ENCODE measurements around the gene ZNF33A.
A peak's percentile ranks its signal among the peaks of the same experiment; 100 is the strongest.

ZNF33A gene

GRCh38 chr10:38010119-38010903 is at the start of gene ZNF33A:
Gene ZNF33A (plus strand): TSS chr10:38010675. CDS start chr10:38012342, 1,667 bp downstream.
- peak; percentile 94 for ATAC-seq (ENCODE audit: low read depth)
- TF ChIP-seq CTCF (IDR thresholded peaks at IDR 0.05; ENCODE audit: poor library complexity, severe bottlenecking), result no peak

GRCh38 chr10:37965006-37965405 is 45.5 kb upstream of the ZNF33A start:
- H3K27ac ChIP-seq (ENCODE audit: poor library complexity, severe bottlenecking), result no peak overlapping the region
- no peaks in the 10 kb centered on the region for H3K9me3 ChIP-seq (ENCODE audit: severe bottlenecking)
- H3K27me3 ChIP-seq (ENCODE audit: insufficient read depth, poor library complexity, severe bottlenecking), result no peaks in the 10 kb centered on the region
- no peak overlapping the region for H3K4me3 ChIP-seq (ENCODE audit: severe bottlenecking)
- H3K4me1 ChIP-seq (ENCODE audit: insufficient read depth, poor library complexity, severe bottlenecking), result no peaks in the 10 kb centered on the region
- no peak for ATAC-seq (ENCODE audit: low read depth)
- DNase-seq (ENCODE audit: low spot score), result no peak
- no peaks in the 10 kb centered on the region for H3K36me3 ChIP-seq (ENCODE audit: low read depth)
- TF ChIP-seq CTCF (IDR thresholded peaks at IDR 0.05; ENCODE audit: poor library complexity, severe bottlenecking), result no peak

More at GRCh38 chr10:38010119-38010903, at the start of gene ZNF33A:
- peak; percentile 95 for DNase-seq (ENCODE audit: low spot score)
- Histone ChIP-seq H3K27me3 (ENCODE audit: insufficient read depth, poor library complexity, severe bottlenecking) (no peaks in the 10 kb centered on the region), H3K9me3 (ENCODE audit: severe bottlenecking) (no peaks in the 10 kb centered on the region), H3K4me3 (ENCODE audit: severe bottlenecking) (peak within 1 kb of the TSS; percentile 44), H3K4me1 (ENCODE audit: insufficient read depth, poor library complexity, severe bottlenecking) (peaks cover 9% of the 10 kb centered on the region), H3K36me3 (ENCODE audit: low read depth) (peaks cover 26% of the 10 kb centered on the region), H3K27ac (ENCODE audit: poor library complexity, severe bottlenecking) (peak within 1 kb of the TSS; percentile 78)

GRCh38 chr10:37972396-37972795 is 38.1 kb upstream of the ZNF33A start:
- Histone ChIP-seq H3K4me3 (ENCODE audit: severe bottlenecking) (no peak overlapping the region), H3K36me3 (ENCODE audit: low read depth) (no peaks in the 10 kb centered on the region), H3K27me3 (ENCODE audit: insufficient read depth, poor library complexity, severe bottlenecking) (no peaks in the 10 kb centered on the region), H3K27ac (ENCODE audit: poor library complexity, severe bottlenecking) (no peak overlapping the region), H3K4me1 (ENCODE audit: insufficient read depth, poor library complexity, severe bottlenecking) (no peaks in the 10 kb centered on the region), H3K9me3 (ENCODE audit: severe bottlenecking) (no peaks in the 10 kb centered on the region)
- TF ChIP-seq CTCF (IDR thresholded peaks at IDR 0.05; ENCODE audit: poor library complexity, severe bottlenecking), result no peak
- ATAC-seq (ENCODE audit: low read depth) (no peak), DNase-seq (ENCODE audit: low spot score) (no peak)

- peak overlapping the region; percentile 66 for H3K4me3 ChIP-seq (ENCODE audit: severe bottlenecking)
- no peak for DNase-seq (ENCODE audit: low spot score)
- TF ChIP-seq CTCF (IDR thresholded peaks at IDR 0.05; ENCODE audit: poor library complexity, severe bottlenecking), result no peak
- peak overlapping the region; percentile 61 for H3K27ac ChIP-seq (ENCODE audit: poor library complexity, severe bottlenecking)
- H3K36me3 ChIP-seq (ENCODE audit: low read depth), result no peaks in the 10 kb centered on the region
- H3K4me1 ChIP-seq (ENCODE audit: insufficient read depth, poor library complexity, severe bottlenecking), result no peaks in the 10 kb centered on the region
- H3K9me3 ChIP-seq (ENCODE audit: severe bottlenecking), result no peaks in the 10 kb centered on the region
- H3K27me3 ChIP-seq (ENCODE audit: insufficient read depth, poor library complexity, severe bottlenecking), result no peaks in the 10 kb centered on the region
- no peak for ATAC-seq (ENCODE audit: low read depth)
These were observed 35.0 kb upstream of the ZNF33A start for GRCh38 chr10:37975401-37975991.

Measured in RWPE2 (cell line).